Stimulated activated CD4-positive, alpha-beta T cell treated with anti-CD3 and anti-CD28 coated beads, Interleukin-12 subunit alpha, Interleukin-12 subunit beta, amount 100 ng/mL, for 24 hours (primary cell): ENCODE results near the gene GCSAML.
"Not testable (repeated sequence)": the region's sequence is repeated elsewhere in the genome, so short reads cannot be mapped to it uniquely, and the experiment has no call there.

Source experiments
- DNase-seq, 2 experiments: peaks; one replicate each; pipeline ENCODE4 v3.0.0-alpha.2; 2020; ENCODE audit warnings: low read depth in 2 of 2

The GCSAML gene

GRCh38 chr1:247548769-247549182 is at the start of gene GCSAML:
Gene GCSAML (plus strand): TSS chr1:247549134. CDS start chr1:247549192, 58 bp downstream.
- DNase-seq, result peak in 1 of 2 experiments; percentile 7

DNA sequence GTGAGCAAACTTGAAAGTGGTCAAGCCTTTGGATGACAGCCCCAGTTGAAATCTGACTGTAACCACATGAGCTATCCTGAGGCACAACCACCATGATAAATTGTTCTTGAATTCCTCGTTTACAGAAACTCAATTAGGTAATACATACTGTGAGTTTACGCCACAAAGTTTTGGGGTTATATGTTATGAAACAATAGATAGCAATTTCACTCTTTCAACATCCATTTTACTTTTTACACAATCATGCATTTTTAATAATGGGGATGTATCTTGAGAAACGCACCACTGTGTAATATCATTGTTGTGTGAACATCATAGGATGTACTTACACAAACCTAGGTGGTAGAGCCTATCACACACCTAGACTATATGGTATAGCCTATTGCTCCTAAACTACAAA is 48.1 kb upstream of the GCSAML start:
- no peak for DNase-seq

DNA sequence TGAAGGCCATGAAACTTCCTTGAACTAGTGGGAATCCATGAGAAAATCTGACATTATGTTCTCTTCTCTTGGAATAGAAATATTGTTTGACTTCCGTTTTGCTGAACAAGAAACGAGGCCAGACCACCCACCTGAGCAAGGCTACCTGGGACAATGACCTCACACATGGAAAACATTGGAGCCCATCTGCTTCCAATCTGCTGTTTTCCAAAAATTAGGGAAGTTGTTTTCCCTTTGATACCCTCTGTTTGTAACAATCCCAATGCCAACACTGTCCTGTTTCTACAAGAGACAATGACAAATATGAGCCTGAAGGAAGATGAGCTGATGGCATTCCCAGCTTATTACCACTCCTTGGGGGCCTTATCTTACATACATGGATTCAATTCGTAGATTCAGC is 42.1 kb upstream of the GCSAML start:
- no peak for DNase-seq

GRCh38 chr1:247517795-247518612 is 30.9 kb upstream of the GCSAML start:
- no peak for DNase-seq

- no peak for DNase-seq
Measured at GRCh38 chr1:247518613-247518891, 30.4 kb upstream of the GCSAML start.

GRCh38 chr1:247521886-247522285 is 27.0 kb upstream of the GCSAML start:
- DNase-seq, result not testable (repeated sequence)

- no peak for DNase-seq
Measured at GRCh38 chr1:247528812-247529474, 20.0 kb upstream of the GCSAML start.

GRCh38 chr1:247529771-247530355 is 19.1 kb upstream of the GCSAML start:
- DNase-seq, result no peak

DNA sequence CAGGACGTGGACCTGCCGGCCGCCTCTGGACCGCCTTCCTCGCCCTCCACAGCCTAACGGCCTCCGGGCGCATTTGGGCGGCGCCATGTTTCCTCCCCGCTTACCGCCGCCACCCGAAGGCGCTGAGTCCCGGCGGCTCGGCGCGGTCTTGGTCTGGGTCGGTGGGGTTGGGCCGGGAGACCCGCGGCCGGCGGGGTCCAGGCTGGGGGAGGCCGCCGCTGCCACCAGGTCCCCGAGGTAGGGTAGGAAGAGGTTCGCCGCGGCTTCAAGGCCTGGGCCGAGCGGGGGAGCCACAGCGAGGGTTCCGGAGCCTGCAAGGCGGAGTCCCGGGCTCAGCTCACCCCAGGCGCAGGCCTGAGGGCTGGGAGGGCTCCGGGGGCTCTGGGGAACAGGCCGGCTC is 18.1 kb upstream of the GCSAML start:
- no peak for DNase-seq

GRCh38 chr1:247531937-247532336 is 17.0 kb upstream of the GCSAML start:
- no peak for DNase-seq

DNA sequence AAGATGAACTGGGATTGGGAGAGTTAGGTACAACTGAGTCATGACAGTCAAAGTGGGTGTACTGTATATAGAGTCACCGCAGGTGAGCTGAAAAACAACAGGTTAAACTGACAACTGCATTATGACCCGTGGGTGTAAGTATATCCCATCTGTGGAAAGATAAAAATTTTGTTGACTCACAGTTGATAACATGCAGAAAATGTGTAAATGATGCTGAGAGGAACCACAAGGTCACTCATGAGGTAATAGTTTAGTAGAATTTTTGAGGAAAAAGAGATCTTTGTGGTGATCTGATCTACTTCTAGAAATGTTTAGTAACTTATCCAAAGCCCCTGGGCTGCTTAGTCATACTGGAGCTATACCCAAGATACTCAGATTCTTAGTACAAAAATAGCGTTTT is 13.5 kb upstream of the GCSAML start:
- DNase-seq, result no peak

DNA sequence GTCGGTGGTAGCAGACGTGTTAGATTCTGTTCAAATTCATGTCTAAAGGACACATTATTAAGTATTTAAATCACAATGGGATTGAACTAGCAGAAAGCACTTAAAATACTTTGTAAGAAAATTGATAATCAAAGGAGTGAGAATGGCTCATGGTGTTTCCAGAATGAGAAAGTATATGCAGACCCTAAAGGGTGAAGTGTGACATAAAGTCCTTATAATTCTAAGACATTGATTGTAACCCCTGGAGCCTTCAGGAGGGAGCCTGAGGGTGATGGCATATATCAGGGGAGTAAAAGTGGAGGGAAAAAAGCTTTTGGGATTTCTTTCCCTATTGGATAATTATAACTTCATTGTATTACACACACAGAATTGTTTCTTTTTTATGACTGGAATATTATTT is 12.6 kb upstream of the GCSAML start, which contains the start of gene OR2C3:
OR2C3 (minus strand) TSS at position 101 of the 400 bp plus-strand sequence. CDS start 3,929 bp downstream, outside the sequence.
- DNase-seq, result no peak

- no peak for DNase-seq
Measured at GRCh38 chr1:247538561-247538960, 10.4 kb upstream of the GCSAML start.

GRCh38 chr1:247539215-247539614 is 9.7 kb upstream of the GCSAML start:
- DNase-seq, result no peak

GRCh38 chr1:247540581-247540980 is 8.4 kb upstream of the GCSAML start:
- DNase-seq, result no peak

DNA sequence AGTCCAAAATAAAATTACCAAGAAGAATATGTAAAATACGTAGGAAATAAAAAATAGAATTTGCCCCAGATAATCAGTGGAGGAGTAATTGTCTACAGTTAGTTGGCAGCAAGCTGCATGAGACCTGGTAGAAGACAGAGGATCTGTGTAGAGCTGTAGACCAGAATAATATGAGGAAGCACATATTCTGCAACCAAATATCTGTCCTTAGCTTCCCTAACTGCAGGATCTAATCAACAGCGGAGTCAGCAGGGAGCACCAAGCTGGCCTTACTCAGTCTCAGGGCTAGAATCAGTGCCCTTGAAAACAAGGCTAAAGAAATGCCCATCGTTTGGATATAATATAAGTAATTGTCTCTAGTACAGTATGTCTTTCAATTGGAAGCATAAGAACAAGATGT is 6.1 kb upstream of the GCSAML start:
- no peak for DNase-seq

DNA sequence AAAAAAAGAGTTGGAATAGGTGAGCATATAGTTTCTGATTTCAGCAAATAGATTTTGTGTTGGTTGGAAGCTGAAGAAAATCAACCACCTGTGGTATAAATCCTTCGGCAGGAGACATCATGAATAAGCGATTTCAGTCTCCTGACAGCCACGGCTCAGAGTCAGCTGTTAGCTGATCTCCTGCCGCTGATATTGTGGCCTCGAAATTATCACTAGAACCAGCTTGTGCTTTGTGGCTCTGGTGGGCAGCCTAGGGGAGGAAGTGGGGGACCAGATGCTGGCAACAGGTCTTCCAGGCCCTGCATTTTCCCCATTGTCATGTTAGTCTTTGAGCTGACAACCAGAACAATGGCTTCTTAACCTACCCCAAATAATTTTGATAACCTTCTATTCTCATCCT is 842 bp upstream of the GCSAML start:
- DNase-seq, result no peak

- DNase-seq, result no peak
Measured at GRCh38 chr1:247551721-247552120, 2.8 kb downstream of the GCSAML start.

GRCh38 chr1:247552231-247552630 is 3.3 kb downstream of the GCSAML start:
- no peak for DNase-seq

GRCh38 chr1:247557926-247558674 is 9.2 kb downstream of the GCSAML start:
- no peak for DNase-seq

DNA sequence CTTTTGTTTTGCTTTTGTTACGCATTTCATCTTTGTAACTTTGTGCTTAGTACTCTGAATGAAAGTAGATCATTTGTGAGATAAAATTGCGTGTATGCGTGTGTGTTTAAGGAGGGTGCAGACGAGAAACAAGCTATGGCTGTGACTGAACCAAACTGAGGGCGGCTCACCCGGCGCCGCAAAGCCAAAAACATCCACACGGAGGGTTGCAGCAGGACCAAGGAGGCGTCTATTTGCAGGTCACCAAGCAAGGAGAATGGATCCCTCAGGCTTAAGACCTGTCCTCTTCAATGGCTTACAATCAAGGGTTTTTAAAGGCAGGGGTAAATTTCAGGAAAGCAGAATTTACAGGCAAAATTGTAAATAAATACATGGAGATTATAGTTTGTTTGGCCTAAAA is 12.8 kb downstream of the GCSAML start:
- no peak for DNase-seq

GRCh38 chr1:247562198-247562597 is 13.3 kb downstream of the GCSAML start:
- DNase-seq, result no peak
